ENCODE measurements around the gene EFCAB8.

Gene EFCAB8

DNA sequence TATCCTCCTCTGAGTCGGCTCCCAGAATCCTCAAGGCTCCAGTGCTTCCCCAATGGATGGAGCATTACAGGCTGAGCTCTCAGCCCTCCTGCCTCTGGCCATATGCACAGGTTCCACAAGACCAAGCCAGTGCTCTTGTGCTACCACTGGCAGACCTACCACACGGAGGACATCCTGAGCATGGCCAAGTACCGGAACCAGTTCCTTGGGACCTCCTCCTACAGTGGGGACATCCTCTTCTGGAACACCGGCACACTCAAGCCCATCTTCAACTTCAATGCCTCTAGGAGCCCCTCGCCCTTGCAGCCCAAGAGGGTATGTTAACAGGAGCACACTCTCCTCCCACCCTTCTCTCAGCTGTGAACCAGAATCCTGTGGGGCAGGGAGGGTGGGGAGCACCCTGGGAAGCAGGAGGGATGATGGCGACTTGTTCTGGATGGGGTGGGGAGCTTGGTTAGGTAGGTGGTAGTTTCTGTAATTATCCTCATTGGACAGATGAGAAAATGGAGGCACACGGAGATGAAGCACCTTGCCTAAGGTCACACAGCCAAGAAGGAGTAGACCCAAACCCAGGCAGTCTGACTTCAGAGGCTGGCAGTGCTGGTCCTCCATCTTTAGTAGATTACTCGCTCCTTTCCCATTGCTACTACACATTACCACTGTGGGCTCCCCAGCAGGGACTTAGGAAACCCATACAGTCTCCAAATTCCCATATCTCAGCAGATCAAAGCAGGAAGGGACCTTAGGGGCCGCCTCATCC lies 58.6 kb downstream of the EFCAB8 start:
- H3K79me2 ChIP-seq (ENCODE audit: insufficient read depth, low read depth), result no peaks in the 10 kb centered on the region
- no peaks in the 10 kb centered on the region for H3K4me1 ChIP-seq (ENCODE audit: low read depth, poor library complexity, severe bottlenecking)
- TF ChIP-seq, protein P1, sequence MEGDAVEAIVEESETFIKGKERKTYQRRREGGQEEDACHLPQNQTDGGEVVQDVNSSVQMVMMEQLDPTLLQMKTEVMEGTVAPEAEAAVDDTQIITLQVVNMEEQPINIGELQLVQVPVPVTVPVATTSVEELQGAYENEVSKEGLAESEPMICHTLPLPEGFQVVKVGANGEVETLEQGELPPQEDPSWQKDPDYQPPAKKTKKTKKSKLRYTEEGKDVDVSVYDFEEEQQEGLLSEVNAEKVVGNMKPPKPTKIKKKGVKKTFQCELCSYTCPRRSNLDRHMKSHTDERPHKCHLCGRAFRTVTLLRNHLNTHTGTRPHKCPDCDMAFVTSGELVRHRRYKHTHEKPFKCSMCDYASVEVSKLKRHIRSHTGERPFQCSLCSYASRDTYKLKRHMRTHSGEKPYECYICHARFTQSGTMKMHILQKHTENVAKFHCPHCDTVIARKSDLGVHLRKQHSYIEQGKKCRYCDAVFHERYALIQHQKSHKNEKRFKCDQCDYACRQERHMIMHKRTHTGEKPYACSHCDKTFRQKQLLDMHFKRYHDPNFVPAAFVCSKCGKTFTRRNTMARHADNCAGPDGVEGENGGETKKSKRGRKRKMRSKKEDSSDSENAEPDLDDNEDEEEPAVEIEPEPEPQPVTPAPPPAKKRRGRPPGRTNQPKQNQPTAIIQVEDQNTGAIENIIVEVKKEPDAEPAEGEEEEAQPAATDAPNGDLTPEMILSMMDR (conservative IDR thresholded peaks at IDR 0.05; ENCODE audit: low read depth, low read length), result no peak
- H2AFZ ChIP-seq (ENCODE audit: low read depth), result no peak overlapping the region
- no peak overlapping the region for H3K4me2 ChIP-seq
- no peaks in the 10 kb centered on the region for H3K36me3 ChIP-seq (ENCODE audit: insufficient read depth)
- no peak overlapping the region for H3K9ac ChIP-seq
- no peaks in the 10 kb centered on the region for H4K20me1 ChIP-seq (ENCODE audit: insufficient read depth)
- H3K27ac ChIP-seq, result no peak overlapping the region
- no peaks in the 10 kb centered on the region; the same call in 1 of the 2 replicates for H3K27me3 ChIP-seq (ENCODE audit: insufficient read depth, low read depth)
- no peak overlapping the region for H3K4me3 ChIP-seq (IDR thresholded peaks at IDR 0.05; ENCODE audit: insufficient read depth, low read depth, low read length)

GRCh38 chr20:32918296-32918695 lies 59.6 kb downstream of the EFCAB8 start:
- no peak overlapping the region for H3K9ac ChIP-seq
- no peak overlapping the region for H2AFZ ChIP-seq (ENCODE audit: low read depth)
- H3K4me1 ChIP-seq (ENCODE audit: low read depth, poor library complexity, severe bottlenecking), result no peaks in the 10 kb centered on the region
- no peaks in the 10 kb centered on the region; the same call in 1 of the 2 replicates for H3K27me3 ChIP-seq (ENCODE audit: insufficient read depth, low read depth)
- H3K4me2 ChIP-seq, result no peak overlapping the region
- TF ChIP-seq, protein P1 (conservative IDR thresholded peaks at IDR 0.05; ENCODE audit: low read depth, low read length), result no peak
- H3K79me2 ChIP-seq (ENCODE audit: insufficient read depth, low read depth), result no peaks in the 10 kb centered on the region
- no peak overlapping the region for H3K4me3 ChIP-seq (IDR thresholded peaks at IDR 0.05; ENCODE audit: insufficient read depth, low read depth, low read length)
- no peaks in the 10 kb centered on the region for H3K36me3 ChIP-seq (ENCODE audit: insufficient read depth)
- no peak overlapping the region for H3K27ac ChIP-seq
- H4K20me1 ChIP-seq (ENCODE audit: insufficient read depth), result no peaks in the 10 kb centered on the region

- Histone ChIP-seq H4K20me1 (ENCODE audit: insufficient read depth) (no peaks in the 10 kb centered on the region), H3K36me3 (ENCODE audit: insufficient read depth) (no peaks in the 10 kb centered on the region), H3K4me3 (IDR thresholded peaks at IDR 0.05; ENCODE audit: insufficient read depth, low read depth, low read length) (no peak overlapping the region), H3K9ac (no peak overlapping the region), H2AFZ (ENCODE audit: low read depth) (no peak overlapping the region), H3K27me3 (ENCODE audit: insufficient read depth, low read depth) (no peaks in the 10 kb centered on the region; the same call in 1 of the 2 replicates), H3K79me2 (ENCODE audit: insufficient read depth, low read depth) (no peaks in the 10 kb centered on the region), H3K4me1 (ENCODE audit: low read depth, poor library complexity, severe bottlenecking) (no peaks in the 10 kb centered on the region), H3K27ac (no peak overlapping the region), H3K4me2 (no peak overlapping the region)
- TF ChIP-seq, protein P1 (conservative IDR thresholded peaks at IDR 0.05; ENCODE audit: low read depth, low read length), result no peak
Measured at GRCh38 chr20:32918751-32919150, 60.0 kb downstream of the EFCAB8 start.

- H2AFZ ChIP-seq (ENCODE audit: low read depth), result no peak overlapping the region
- no peak overlapping the region for H3K9ac ChIP-seq
- no peak overlapping the region for H3K27ac ChIP-seq
- no peak overlapping the region for H3K4me3 ChIP-seq (IDR thresholded peaks at IDR 0.05; ENCODE audit: insufficient read depth, low read depth, low read length)
- H4K20me1 ChIP-seq (ENCODE audit: insufficient read depth), result no peaks in the 10 kb centered on the region
- no peak overlapping the region for H3K4me2 ChIP-seq
- H3K27me3 ChIP-seq (ENCODE audit: insufficient read depth, low read depth), result no peaks in the 10 kb centered on the region; the same call in 1 of the 2 replicates
- TF ChIP-seq, protein P1 (conservative IDR thresholded peaks at IDR 0.05; ENCODE audit: low read depth, low read length), result no peak
- no peaks in the 10 kb centered on the region for H3K4me1 ChIP-seq (ENCODE audit: low read depth, poor library complexity, severe bottlenecking)
- H3K36me3 ChIP-seq (ENCODE audit: insufficient read depth), result no peaks in the 10 kb centered on the region
- no peaks in the 10 kb centered on the region for H3K79me2 ChIP-seq (ENCODE audit: insufficient read depth, low read depth)
Measured at GRCh38 chr20:32920066-32920465, 61.3 kb downstream of the EFCAB8 start.

Data from KMS-11 (cell line).